ENCODE data around the gene SYT12.

The SYT12 gene

GRCh38 chr11:66976925-66977324, 46.0 kb upstream of the SYT12 start:
- in situ Hi-C loops (cut with MboI; ENCODE audit: low pct_unique_long_range_greater_than_20kb, low sequenced_read_pairs, unreplicated experiment) = no loop called here
- no peak for TF ChIP-seq CTCF (IDR thresholded peaks at IDR 0.05; ENCODE audit: extremely low read depth, insufficient read depth, missing control alignments)
- DNase-seq (ENCODE audit: low spot score) = no peak

- no peak for TF ChIP-seq CTCF (IDR thresholded peaks at IDR 0.05; ENCODE audit: extremely low read depth, insufficient read depth, missing control alignments)
- no peak for DNase-seq (ENCODE audit: low spot score)
- in situ Hi-C loops (cut with MboI; ENCODE audit: low pct_unique_long_range_greater_than_20kb, low sequenced_read_pairs, unreplicated experiment) = no loop called here
These were observed 44.7 kb upstream of the SYT12 start for GRCh38 chr11:66978229-66978628.

GRCh38 chr11:66978717-66979116, 44.2 kb upstream of the SYT12 start:
- TF ChIP-seq CTCF (IDR thresholded peaks at IDR 0.05; ENCODE audit: extremely low read depth, insufficient read depth, missing control alignments) = no peak
- in situ Hi-C loops (cut with MboI; ENCODE audit: low pct_unique_long_range_greater_than_20kb, low sequenced_read_pairs, unreplicated experiment) = no loop called here
- DNase-seq (ENCODE audit: low spot score) = no peak

GRCh38 chr11:66979336-66979980, 43.5 kb upstream of the SYT12 start:
- no peak for TF ChIP-seq CTCF (IDR thresholded peaks at IDR 0.05; ENCODE audit: extremely low read depth, insufficient read depth, missing control alignments)
- in situ Hi-C loops (cut with MboI; ENCODE audit: low pct_unique_long_range_greater_than_20kb, low sequenced_read_pairs, unreplicated experiment) = no loop called here
- DNase-seq (ENCODE audit: low spot score) = no peak

GRCh38 chr11:66981976-66982578, 40.9 kb upstream of the SYT12 start:
- no peak for DNase-seq (ENCODE audit: low spot score)
- TF ChIP-seq CTCF (IDR thresholded peaks at IDR 0.05; ENCODE audit: extremely low read depth, insufficient read depth, missing control alignments) = no peak
- in situ Hi-C loops (cut with MboI; ENCODE audit: low pct_unique_long_range_greater_than_20kb, low sequenced_read_pairs, unreplicated experiment) = no loop called here

- no peak for TF ChIP-seq CTCF (IDR thresholded peaks at IDR 0.05; ENCODE audit: extremely low read depth, insufficient read depth, missing control alignments)
- in situ Hi-C loops (cut with MboI; ENCODE audit: low pct_unique_long_range_greater_than_20kb, low sequenced_read_pairs, unreplicated experiment) = no loop called here
- no peak for DNase-seq (ENCODE audit: low spot score)
These were observed 39.5 kb upstream of the SYT12 start for GRCh38 chr11:66983275-66983924.
